HG03457 (cell line): ENCODE results near the gene ARL3.
"Not testable (repeated sequence)": the region's sequence is repeated elsewhere in the genome, so short reads cannot be mapped to it uniquely, and the experiment has no call there.

Source experiments
- ATAC-seq: cut with Tn5 transposase; IDR thresholded peaks from one replicate; pipeline ENCODE4 v1.9.1; 2021; ENCODE audit warnings: moderate number of reproducible peaks; ENCODE audit not compliant: unreplicated experiment

Gene ARL3

DNA sequence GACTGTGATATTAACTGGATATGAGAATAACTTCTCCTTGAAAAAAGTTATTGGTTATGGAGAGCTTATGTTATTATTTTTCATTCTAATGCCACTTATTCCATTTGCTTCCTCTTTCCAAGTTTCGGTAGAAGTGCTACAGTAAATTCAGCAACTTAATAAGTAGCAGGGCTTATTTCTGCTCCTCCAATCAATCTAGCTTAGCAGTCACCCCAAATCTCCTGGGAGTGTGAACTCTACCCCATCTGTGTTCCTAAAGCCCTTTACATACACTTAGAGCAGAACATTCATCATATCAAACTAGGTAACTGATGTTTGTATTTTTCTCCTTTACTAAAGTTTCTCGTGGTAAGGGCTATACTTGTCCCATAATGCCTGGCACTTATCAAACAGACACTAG is 8.7 kb downstream of the ARL3 start:
- ATAC-seq = no peak

- ATAC-seq = no peak
Measured at GRCh38 chr10:102704915-102705314, 9.3 kb downstream of the ARL3 start.

DNA sequence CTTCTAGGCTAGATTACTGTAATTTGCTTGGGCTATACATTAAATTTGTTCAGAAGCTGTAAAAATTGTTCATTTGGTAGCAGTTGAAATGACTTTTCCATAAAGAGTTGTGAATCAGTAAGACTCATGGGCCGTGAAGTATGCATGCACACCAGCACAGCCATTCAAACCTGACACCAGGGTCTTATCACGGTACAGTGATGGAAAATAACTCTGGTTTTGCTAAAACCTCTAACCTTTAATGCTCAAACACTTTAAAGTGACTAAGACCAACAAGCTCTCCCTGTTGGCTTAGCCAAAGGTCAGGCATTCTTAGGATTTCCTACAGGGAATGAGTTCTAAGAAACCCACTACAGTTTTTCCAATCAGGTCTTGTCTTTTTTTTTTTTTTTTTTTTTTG is 11.5 kb downstream of the ARL3 start:
- ATAC-seq = no peak

GRCh38 chr10:102701796-102702195 is 12.4 kb downstream of the ARL3 start:
- ATAC-seq = no peak

GRCh38 chr10:102701272-102701671 is 12.9 kb downstream of the ARL3 start:
- ATAC-seq = no peak

- ATAC-seq = no peak
Measured at GRCh38 chr10:102698894-102699293, 15.3 kb downstream of the ARL3 start.

DNA sequence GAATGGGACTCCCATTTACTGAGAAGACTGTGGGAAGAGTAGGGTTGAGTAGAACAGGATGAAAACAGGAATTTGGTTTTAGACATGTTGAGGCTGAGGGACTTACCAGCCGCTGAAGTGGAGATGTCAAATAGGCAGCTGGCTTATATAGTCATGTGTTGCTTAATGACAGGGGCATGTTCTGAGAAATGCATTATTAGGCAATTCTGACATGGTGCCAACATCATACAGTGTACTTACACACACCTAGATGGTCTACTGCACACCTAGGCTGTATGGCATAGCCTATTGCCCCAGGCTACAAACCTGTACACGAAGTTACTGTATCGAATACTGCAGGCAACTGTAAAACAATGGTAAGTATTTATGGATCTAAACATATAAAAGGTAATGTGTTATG is 17.5 kb downstream of the ARL3 start:
- no peak for ATAC-seq

GRCh38 chr10:102695401-102695800 is 18.8 kb downstream of the ARL3 start:
- not testable (repeated sequence) for ATAC-seq

GRCh38 chr10:102691285-102692066 is 22.7 kb downstream of the ARL3 start:
- no peak for ATAC-seq

- ATAC-seq = no peak
Measured at GRCh38 chr10:102683736-102684135, 30.5 kb downstream of the ARL3 start.

GRCh38 chr10:102682981-102683380 is 31.2 kb downstream of the ARL3 start:
- no peak for ATAC-seq

- no peak for ATAC-seq
Measured at GRCh38 chr10:102682416-102682815, 31.8 kb downstream of the ARL3 start.

DNA sequence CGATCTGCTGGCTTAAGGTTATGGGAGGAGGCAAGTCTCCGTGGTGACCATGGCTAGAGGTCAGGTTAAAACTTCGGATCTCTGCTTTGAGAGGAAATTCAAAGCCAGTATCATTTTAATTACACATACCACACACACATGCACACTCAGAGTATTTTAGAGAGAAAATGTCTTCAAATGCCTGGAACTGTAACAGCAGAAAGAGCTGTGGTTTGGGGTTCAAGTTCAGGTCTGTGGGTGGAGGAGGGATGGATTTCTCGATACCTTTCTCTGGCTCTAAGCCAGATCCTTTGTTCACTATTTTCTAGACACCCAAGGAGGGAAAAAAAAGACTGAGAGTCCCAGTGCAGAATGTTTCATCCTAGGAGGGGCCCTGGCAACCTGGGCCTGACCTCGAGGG is 32.5 kb downstream of the ARL3 start:
- no peak for ATAC-seq

GRCh38 chr10:102679596-102679995 is 34.6 kb downstream of the ARL3 start:
- no peak for ATAC-seq

DNA sequence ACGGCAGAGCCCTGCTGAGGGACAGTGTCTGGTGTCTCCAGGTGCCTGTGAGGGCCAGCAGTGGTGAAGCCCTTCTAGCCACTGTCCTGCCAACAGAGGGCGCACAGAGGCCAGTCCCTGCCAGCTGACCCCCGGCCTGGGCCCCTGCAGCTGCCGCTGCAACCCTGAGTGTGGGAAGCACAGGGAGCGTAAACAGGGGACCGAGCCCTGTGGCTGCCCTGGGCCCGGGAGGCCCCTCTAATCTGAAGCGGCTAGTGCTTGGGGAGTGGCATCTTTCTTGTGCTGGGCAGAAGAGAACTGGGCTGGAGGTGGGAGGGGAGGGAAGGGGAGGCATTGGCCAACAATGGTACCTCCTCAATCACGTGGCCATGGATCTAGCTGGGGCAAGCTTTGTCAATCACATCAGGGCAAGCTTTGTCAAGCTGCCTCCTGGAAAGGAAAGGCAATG is 35.3 kb downstream of the ARL3 start:
- ATAC-seq = no peak

GRCh38 chr10:102678068-102678400 is 36.2 kb downstream of the ARL3 start:
- no peak for ATAC-seq

DNA sequence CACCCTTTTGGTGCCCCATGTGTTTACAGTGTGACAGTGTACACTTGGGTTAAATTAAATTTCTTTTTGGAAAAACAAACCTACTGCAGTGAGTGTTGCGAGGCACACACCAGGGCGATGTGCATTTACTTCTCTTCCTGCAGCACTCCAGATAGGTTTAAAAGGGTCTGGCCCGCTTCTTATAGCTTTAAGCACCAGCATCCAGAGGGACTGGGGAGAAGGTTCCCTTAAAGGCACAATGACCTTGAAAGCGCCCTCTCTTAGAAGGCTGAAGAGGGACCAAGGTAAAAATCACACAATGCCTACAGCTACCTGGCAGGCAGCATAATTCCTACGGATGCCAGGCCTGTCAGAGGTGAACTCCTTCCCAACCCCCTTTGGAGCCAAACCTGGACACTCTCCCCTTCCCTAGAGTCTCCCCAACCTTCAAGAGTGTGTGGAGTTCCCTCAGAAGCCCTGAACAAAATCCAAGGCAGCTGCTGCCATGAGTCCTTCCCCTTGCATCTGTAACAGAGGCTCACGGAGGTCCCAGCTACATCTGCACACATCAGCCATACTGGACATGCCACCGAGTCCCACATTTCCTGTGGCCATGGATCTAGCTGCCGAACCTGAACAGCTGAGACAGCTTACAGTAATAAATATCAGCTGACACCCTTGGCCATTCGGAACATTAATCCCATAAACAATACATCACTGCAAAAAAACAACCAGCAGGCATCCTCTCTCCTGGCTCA is 36.7 kb downstream of the ARL3 start:
- no peak for ATAC-seq

- ATAC-seq = no peak
Measured at GRCh38 chr10:102676534-102677315, 37.5 kb downstream of the ARL3 start.

DNA sequence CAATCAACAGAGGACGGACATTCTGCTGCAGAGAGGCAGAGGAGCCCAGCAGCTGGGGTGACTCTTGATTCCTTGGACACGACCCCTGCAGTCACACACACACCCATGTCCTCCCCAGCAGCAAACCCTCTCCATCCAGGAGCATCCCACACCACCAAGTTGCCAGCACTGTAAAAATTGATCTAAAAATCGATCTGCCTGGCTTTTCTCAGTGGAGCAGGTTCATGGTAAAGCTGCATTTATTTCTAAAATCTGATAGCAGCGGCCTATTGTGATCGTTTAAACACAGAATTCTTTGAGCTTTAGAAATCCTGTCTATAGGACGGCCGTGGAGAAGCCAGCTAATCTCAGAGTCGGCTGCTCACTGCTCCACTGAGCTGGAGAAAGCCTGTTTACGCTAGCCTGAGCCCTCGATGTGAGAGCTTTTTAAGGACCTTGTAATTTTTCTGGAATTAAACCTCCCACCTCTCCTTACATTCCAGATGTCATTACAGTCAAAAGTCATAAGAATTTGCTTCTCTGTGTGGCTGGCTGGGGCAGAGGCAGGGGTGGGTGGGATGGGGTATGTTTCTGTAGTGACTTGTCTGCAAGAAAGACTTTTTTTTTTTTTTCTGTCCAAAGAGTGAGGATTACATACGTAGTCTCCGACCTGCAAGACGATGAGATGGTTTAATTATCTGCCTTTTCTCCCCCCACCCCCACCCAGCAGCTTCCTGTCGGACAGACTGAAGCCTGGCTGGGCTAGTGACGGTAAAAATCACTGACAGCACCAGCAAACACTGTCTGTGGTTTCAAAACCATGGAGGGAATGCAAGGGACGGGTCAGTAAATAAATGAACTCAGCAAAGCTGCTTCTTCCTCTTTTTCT is 38.3 kb downstream of the ARL3 start:
- no peak for ATAC-seq

DNA sequence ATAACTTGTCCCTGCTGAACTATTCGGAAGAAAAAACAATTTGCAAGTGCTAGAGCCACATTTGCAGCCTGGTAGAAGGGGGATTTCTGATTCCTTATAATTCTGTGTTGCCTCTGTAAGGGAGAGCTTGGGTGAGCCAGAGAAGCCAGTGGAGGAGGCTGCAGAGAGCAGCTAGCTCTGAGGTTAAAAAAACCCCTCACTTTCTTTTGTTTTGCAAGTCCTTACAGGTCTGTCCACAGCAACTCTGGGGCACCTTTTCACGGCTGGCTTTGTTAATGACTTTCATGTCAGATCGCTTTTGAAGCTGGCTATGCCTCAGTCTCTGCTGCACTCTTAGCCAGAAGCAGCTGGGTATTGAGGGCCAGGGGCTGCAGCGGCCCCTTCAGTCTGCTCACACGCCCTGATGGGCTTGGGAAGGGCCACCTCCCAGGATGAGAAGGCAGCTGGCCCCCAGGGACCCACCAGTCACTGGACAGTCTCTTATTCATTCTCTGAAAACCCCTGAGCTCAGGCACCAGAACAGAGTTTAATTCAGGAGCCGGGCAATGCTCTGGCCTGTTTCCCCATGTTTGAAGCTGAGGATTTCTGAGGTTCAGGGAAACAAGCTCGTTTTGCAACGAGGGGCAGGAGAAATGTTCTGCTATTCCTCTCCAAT is 39.1 kb downstream of the ARL3 start:
- ATAC-seq = no peak
